GM12872 (cell line): ENCODE results near the gene PAWR.

Experiments
- CTCF ChIP-seq: IDR thresholded peaks from 3 replicates; pipeline ENCODE4 v1.5.1; 2011; ENCODE audit warnings: low read depth, mild to moderate bottlenecking, low read length, moderate library complexity; ENCODE audit not compliant: insufficient read depth

The PAWR gene

GRCh38 chr12:79659961-79660431 is 30.8 kb downstream of the PAWR start:
- TF ChIP-seq CTCF, result no peak

- TF ChIP-seq CTCF, result no peak
Observed at GRCh38 chr12:79658221-79658620, 32.5 kb downstream of the PAWR start.

GRCh38 chr12:79657136-79657535 is 33.6 kb downstream of the PAWR start:
- no peak for TF ChIP-seq CTCF

GRCh38 chr12:79655036-79655435 is 35.7 kb downstream of the PAWR start:
- TF ChIP-seq CTCF, result no peak

GRCh38 chr12:79652521-79652920 is 38.2 kb downstream of the PAWR start:
- TF ChIP-seq CTCF, result no peak

- no peak for TF ChIP-seq CTCF
Observed at GRCh38 chr12:79650440-79650839, 40.3 kb downstream of the PAWR start.

- no peak for TF ChIP-seq CTCF
Observed at GRCh38 chr12:79648881-79649280, 41.9 kb downstream of the PAWR start.

- no peak for TF ChIP-seq CTCF
Observed at GRCh38 chr12:79645235-79645630, 45.5 kb downstream of the PAWR start.
